SW480 (cell line): ENCODE measurements around the gene SPOCK1.

Source experiments
- DNase-seq: peaks from one replicate; pipeline ENCODE4 v3.0.0-alpha.2; 2016; ENCODE audit warnings: low spot score

Gene SPOCK1

DNA sequence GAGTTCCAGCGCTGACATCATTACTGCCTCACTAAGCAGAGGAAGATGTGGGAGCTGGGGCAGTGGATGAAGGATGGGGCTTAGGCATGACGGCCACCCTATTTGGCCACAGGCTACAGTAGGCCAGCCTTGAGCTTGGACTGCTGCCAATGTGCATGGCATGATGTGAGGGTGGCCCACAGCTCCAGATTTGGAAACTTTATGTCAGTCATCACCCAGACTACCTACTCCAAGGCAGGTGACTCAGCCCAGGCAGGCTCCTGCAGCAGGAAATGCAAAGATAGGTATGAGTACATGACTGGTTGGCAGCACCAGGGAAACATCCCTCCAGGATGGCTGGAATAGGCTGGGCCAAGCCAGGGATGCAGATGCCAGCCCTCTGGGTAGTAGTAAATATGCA lies 303.6 kb downstream of the SPOCK1 start:
- no peak for DNase-seq

GRCh38 chr5:137194300-137194699 lies 304.8 kb downstream of the SPOCK1 start:
- no peak for DNase-seq

DNA sequence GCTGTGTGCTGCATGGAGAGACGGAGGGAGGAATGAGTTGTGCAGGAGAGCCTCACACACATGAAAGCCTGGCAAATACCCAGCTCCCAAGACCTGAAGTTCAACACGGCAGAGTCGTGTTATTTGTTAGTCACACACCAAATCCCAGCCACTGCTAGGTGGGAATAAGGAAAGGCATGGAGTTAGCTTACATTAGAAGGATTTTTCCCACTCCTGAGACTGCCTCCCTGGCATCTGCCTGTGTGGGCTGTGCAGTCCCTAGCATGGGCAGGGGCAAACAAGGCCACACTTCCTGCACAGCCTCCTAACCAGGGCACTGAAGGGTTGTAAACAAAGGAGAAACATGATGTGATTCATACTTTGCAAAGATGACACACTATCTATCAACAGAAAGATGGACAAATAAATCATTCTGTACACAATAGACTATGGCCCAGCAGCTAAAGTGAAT lies 306.8 kb downstream of the SPOCK1 start:
- DNase-seq, result no peak

DNA sequence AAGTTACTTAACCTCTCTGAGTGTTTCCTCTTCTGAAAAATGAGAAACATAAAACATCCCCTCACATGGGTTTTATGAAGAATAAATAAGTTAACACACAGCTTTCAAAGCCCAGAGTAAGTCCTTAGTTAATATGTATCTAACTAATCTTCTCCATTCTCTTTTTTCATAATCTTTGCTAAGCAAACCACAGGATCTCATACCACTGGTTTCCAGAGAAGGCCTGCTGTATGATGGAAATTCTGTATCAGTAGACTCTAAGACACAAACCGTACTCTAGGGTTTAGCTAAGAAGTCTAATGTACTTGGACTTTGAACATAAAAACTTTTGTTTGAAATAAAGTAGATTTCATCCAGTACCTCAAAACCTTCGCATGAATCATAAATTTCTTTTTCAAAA lies 307.9 kb downstream of the SPOCK1 start:
- DNase-seq, result no peak

GRCh38 chr5:137190441-137190840 lies 308.7 kb downstream of the SPOCK1 start:
- DNase-seq, result no peak

- no peak for DNase-seq
Observed at GRCh38 chr5:137190031-137190430, 309.1 kb downstream of the SPOCK1 start.

- no peak for DNase-seq
Observed at GRCh38 chr5:137188566-137188965, 310.6 kb downstream of the SPOCK1 start.

GRCh38 chr5:137186759-137187461 lies 312.2 kb downstream of the SPOCK1 start:
- no peak for DNase-seq

DNA sequence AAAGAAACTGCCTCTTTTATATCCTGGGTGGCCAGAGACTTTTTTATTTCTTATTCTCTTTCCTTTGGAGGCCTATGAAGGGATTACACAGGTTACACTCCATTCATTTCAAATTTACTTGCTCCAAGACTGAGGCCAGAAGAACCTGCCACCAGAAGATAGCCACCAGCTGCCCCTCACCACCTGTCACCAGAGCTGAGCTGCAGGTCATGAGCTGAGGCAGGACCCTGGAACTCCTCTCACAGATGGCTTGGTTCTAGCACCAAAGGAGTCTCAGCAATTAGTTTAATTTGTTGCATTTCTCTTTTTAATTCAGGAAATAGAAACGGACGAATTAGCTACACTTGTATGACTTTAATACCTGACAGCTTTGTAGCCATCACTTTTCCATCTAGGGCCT lies 313.9 kb downstream of the SPOCK1 start:
- DNase-seq, result no peak

GRCh38 chr5:137184734-137185133 lies 314.4 kb downstream of the SPOCK1 start:
- no peak for DNase-seq

DNA sequence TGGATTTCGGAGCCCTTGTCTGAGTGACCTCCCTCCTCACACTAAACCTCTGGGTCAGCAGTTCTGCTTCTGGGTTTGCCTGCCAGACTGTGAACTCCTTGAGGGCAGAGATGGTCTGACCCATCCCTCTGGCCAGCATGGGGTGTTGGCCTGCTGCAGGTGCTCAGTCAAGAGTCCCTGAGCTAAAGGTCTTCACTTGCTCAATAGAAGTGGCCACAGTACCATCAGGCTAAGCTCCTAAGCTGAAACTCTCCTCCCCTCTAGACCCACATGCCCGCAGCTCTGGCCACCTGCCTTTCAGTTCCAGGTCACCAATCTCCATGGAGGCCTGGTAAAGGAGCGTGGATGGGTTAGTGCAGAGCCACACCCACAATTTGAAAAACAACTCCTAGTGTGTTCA lies 316.6 kb downstream of the SPOCK1 start:
- DNase-seq, result no peak

- no peak for DNase-seq
Observed at GRCh38 chr5:137181667-137182066, 317.5 kb downstream of the SPOCK1 start.

DNA sequence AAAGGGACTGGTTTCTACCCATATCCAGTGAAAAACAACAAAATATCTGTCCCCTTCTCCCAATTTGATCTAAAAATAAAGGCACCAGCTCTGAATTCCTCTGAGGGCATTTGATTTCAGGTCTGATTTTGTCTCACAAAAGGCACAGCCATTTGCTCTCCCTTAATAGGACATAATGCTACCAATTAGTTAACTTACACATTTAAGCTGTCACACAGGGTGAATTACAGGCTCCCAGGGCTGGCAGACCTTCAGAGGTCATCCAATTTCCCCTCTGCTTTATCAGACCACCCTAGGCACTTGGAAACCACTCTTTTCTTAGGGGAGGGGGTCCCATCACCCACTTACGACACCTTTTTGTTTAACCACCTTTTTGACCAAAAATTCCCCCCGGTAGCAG lies 319.9 kb downstream of the SPOCK1 start:
- no peak for DNase-seq

- no peak for DNase-seq
Observed at GRCh38 chr5:137176609-137177008, 322.5 kb downstream of the SPOCK1 start.

GRCh38 chr5:137176126-137176525 lies 323.0 kb downstream of the SPOCK1 start:
- DNase-seq, result no peak

GRCh38 chr5:137174196-137174595 lies 324.9 kb downstream of the SPOCK1 start:
- DNase-seq, result no peak

GRCh38 chr5:137172258-137172657 lies 326.9 kb downstream of the SPOCK1 start:
- no peak for DNase-seq

- no peak for DNase-seq
Observed at GRCh38 chr5:137167187-137167586, 331.9 kb downstream of the SPOCK1 start.

- DNase-seq, result no peak
Observed at GRCh38 chr5:137164961-137165360, 334.2 kb downstream of the SPOCK1 start.

DNA sequence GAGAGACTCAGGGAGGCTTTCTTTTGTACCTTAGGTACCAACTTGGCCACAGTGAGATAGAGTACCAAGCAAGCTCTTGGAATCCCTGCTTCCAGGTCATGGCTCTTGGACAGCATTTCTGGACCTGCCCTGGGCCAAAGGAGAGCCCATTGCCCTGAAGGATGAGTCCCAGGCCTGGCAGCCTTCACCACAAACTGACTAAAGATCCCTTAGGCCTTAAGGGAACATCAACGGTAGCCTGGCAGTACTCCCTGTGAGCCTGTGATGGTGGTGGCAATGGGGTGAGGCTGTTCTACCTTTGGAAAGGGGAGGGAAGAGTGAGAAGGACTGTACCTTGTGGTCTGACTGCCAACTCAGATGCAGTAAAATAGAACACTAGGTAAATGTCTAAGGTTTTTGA lies 334.6 kb downstream of the SPOCK1 start:
- no peak for DNase-seq

DNA sequence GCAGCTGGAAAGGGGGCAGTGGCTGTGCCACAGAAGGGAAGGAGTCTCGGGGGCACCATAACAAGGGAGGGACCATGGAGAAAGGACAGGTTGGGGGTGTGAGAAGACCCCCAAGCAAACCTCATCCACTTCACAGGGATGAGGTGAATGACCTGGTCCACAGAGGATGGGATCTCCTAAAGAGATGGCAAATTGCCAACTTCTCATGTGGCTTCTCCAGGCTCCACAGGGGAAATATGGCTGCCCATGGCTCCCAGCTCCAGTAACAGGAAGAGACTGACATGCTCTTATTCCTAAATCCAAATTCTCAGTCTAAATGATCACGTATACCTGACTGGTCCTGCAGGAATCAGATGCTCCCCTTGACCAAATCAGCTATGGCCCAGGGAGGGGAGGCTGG lies 340.4 kb downstream of the SPOCK1 start:
- no peak for DNase-seq

DNA sequence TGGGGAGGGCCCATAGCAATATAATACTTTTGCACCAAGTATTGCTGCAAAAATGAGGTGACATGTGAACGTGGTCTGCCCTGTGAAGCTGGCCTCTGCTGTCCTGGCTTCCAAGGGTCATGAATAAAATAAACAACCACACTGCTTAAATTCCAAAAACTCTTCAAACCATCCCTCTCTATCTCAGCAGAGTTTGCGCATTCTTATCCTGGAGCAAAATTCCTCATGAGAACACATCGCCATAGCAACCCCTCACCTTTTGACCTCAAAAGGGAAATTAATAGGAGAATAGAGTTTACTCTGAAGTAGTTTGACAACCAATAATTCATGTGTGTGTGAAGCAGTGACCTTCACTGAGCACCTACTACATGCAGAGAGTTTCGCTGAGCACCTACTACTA lies 342.9 kb downstream of the SPOCK1 start:
- DNase-seq, result no peak

- DNase-seq, result no peak
Observed at GRCh38 chr5:137155261-137156000, 343.7 kb downstream of the SPOCK1 start.

- DNase-seq, result no peak
Observed at GRCh38 chr5:137152616-137153015, 346.5 kb downstream of the SPOCK1 start.
